ENCODE results near the gene SGIP1. TPM values are rescaled to one million over a fixed set of nuclear protein-coding genes. Genes with fewer than 3 reads are reported as not detected.

Gene SGIP1
- total and polyA plus RNA-seq, 2 of the 4 experiments (the other 2 are of a cell fraction): 27.1 to 42.7 TPM

DNA sequence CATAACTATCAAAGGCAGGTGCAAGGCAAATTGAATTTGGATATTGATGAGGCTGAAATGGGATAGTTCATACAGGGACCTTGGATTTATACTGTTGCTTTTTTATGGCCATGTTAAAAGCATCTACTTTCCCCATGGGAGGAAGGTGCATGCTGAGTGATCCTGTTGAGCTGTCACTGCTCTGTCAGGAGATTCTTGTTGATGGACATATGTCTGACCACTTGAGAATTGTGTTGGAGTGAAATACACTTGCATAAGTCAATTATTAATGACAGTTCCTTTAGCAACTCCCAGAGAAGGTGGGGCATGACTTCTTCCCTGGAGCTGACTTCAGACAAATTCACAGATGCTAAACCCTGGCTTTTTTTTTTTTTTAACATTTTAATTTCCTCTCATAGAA, 159.9 kb downstream of the SGIP1 start:
- CTCF ChIA-PET: interaction anchor here (0.6 kb wide), 1 partner anchor 17 kb away, joined by 3 read pairs; no protein-coding TSS in a partner anchor
- in situ Hi-C loops (cut with MboI; ENCODE audit: low sequenced_read_pairs): loop anchor here (10.0 kb wide), 1 partner anchor 59 kb away; no protein-coding TSS in a partner anchor

More for the DNA sequence above, 159.9 kb downstream of the SGIP1 start:
- Histone ChIP-seq H3K27me3 (ENCODE audit: control insufficient read depth, insufficient read depth, low read length) (no peaks in the 10 kb centered on the region), H3K23ac (ENCODE audit: low read depth, low read length) (no peak overlapping the region), H2AK5ac (ENCODE audit: low read depth, low read length) (no peak overlapping the region), H3K4me1 (ENCODE audit: control insufficient read depth, insufficient read depth, low read length) (no peaks in the 10 kb centered on the region), H3K9ac (ENCODE audit: low read depth, low read length) (no peak overlapping the region), H3K18ac (ENCODE audit: low read depth, low read length) (no peak overlapping the region), H3K14ac (replicated peaks; ENCODE audit: low read depth, low read length) (no peak overlapping the region), H4K5ac (ENCODE audit: low read depth, low read length) (no peak overlapping the region), H3K9me1 (ENCODE audit: insufficient read depth, low read length) (peaks cover 10% of the 10 kb centered on the region; the same call in 1 of the 2 replicates), H2BK20ac (ENCODE audit: low read depth, low read length) (no peak overlapping the region), H3K4ac (ENCODE audit: low read depth, low read length) (no peak overlapping the region), H2AFZ (replicated peaks; ENCODE audit: low read length, poor library complexity) (no peak overlapping the region), H4K8ac (ENCODE audit: low read depth in 2 of 2, low read length in 2 of 2) (no peak overlapping the region), H4K20me1 (ENCODE audit: insufficient read depth, low read length) (0 out of 2 replicates have a peak, but pooled peaks cover 3% of the 10 kb centered on the region), H3K36me3 (ENCODE audit: control insufficient read depth, insufficient read depth, low read length) (peaks cover 37% of the 10 kb centered on the region), H3K4me2 (ENCODE audit: low read depth, low read length) (no peak overlapping the region), H3K79me1 (ENCODE audit: low read depth in 1 of 2, low read length in 2 of 2) (peaks cover 6 to 15% of the 10 kb centered on the region in 2 experiments; a peak in 1 of 4 replicates), H3K56ac (ENCODE audit: extremely low read depth, insufficient read depth, low read length) (no peak overlapping the region), H2AK9ac (replicated peaks; ENCODE audit: low read depth, low read length, poor library complexity) (no peak overlapping the region), H4K91ac (ENCODE audit: insufficient read depth, low read depth, low read length) (no peak overlapping the region), H3K9me3 (ENCODE audit: control insufficient read depth, insufficient read depth, low read length) (no peaks in the 10 kb centered on the region), H2BK120ac (ENCODE audit: low read depth, low read length) (no peak overlapping the region), H3K4me3 (ENCODE audit: insufficient read depth, low read depth, low read length) (no peak overlapping the region), H2BK5ac (ENCODE audit: low read depth, low read length, poor library complexity, severe bottlenecking) (no peak overlapping the region), H3K27ac (ENCODE audit: insufficient read depth, low read length) (no peak overlapping the region), H2BK15ac (ENCODE audit: low read depth, low read length) (no peak overlapping the region)
- BruUV-seq (replicated peaks): no TSS peak
- POLR2A ChIA-PET (ENCODE audit: unreplicated experiment): interaction anchor here (0.6 to 0.7 kb wide), 2 partner anchors 427 to 458 kb away, joined by 3 to 6 read pairs; no protein-coding TSS in a partner anchor
- dilution Hi-C loops (cut with HindIII; ENCODE audit: low sequenced_read_pairs, unreplicated experiment): no loop called here
- no peak for ATAC-seq (ENCODE audit: low read depth)
- TF ChIP-seq MAZ (IDR thresholded peaks at IDR 0.05; ENCODE audit: borderline replicate concordance, low read depth, low read length) (no peak), RFX5 (IDR thresholded peaks at IDR 0.05; ENCODE audit: low read depth, low read length) (no peak), MAFK (IDR thresholded peaks at IDR 0.05; ENCODE audit: low read depth, low read length) (no peak), MXI1 (IDR thresholded peaks at IDR 0.05; ENCODE audit: borderline replicate concordance, low read depth, low read length) (no peak), BHLHE40 (IDR thresholded peaks at IDR 0.05; ENCODE audit: low read depth, low read length) (no peak), RAD21 (IDR thresholded peaks at IDR 0.05; ENCODE audit: low read length) (no peak), CHD1 (IDR thresholded peaks at IDR 0.05; ENCODE audit: low read depth, low read length) (no peak), CEBPB (IDR thresholded peaks at IDR 0.05; ENCODE audit: low read depth, low read length) (no peak)
- DNase-seq: no peak
- intact Hi-C loops (cut with micrococcal nuclease): no loop called here

Measured in IMR-90 (cell line).